ENCODE results near the gene ANO2.

Gene ANO2

GRCh38 chr12:5656836-5657235 lies 288.2 kb downstream of the ANO2 start:
- no peak for DNase-seq (ENCODE audit: low read depth)
- no peak for TF ChIP-seq CTCF (conservative IDR thresholded peaks at IDR 0.05; ENCODE audit: low read length)
- no peak overlapping the region for H3K4me3 ChIP-seq (ENCODE audit: low read length)

GRCh38 chr12:5655120-5655519 lies 289.9 kb downstream of the ANO2 start:
- no peak overlapping the region for H3K4me3 ChIP-seq (ENCODE audit: low read length)
- TF ChIP-seq CTCF (conservative IDR thresholded peaks at IDR 0.05; ENCODE audit: low read length): no peak
- DNase-seq (ENCODE audit: low read depth): no peak

- H3K4me3 ChIP-seq (ENCODE audit: low read length): no peak overlapping the region
- no peak for TF ChIP-seq CTCF (conservative IDR thresholded peaks at IDR 0.05; ENCODE audit: low read length)
- no peak for DNase-seq (ENCODE audit: low read depth)
These were observed 291.0 kb downstream of the ANO2 start for GRCh38 chr12:5654019-5654418.

- TF ChIP-seq CTCF (conservative IDR thresholded peaks at IDR 0.05; ENCODE audit: low read length): no peak
- no peak for DNase-seq (ENCODE audit: low read depth)
- H3K4me3 ChIP-seq (ENCODE audit: low read length): no peak overlapping the region
These were observed 294.1 kb downstream of the ANO2 start for GRCh38 chr12:5650829-5651461.

GRCh38 chr12:5650281-5650680 lies 294.8 kb downstream of the ANO2 start:
- peak; percentile 49 for DNase-seq (ENCODE audit: low read depth)
- no peak for TF ChIP-seq CTCF (conservative IDR thresholded peaks at IDR 0.05; ENCODE audit: low read length)

GRCh38 chr12:5648692-5649359 lies 296.2 kb downstream of the ANO2 start:
- peak; percentile 57 for DNase-seq (ENCODE audit: low read depth)
- no peak overlapping the region for H3K4me3 ChIP-seq (ENCODE audit: low read length)
- TF ChIP-seq CTCF (conservative IDR thresholded peaks at IDR 0.05; ENCODE audit: low read length): peak; percentile 76

More at GRCh38 chr12:5650281-5650680, 294.8 kb downstream of the ANO2 start:
- no peak overlapping the region for H3K4me3 ChIP-seq (ENCODE audit: low read length)

GRCh38 chr12:5643266-5643665 lies 301.8 kb downstream of the ANO2 start:
- no peak for DNase-seq (ENCODE audit: low read depth)
- no peak overlapping the region for H3K4me3 ChIP-seq (ENCODE audit: low read length)
- TF ChIP-seq CTCF (conservative IDR thresholded peaks at IDR 0.05; ENCODE audit: low read length): no peak
